ENCODE data around the gene ALG6. TPM values are rescaled to one million over a fixed set of nuclear protein-coding genes. Genes with fewer than 3 reads are reported as not detected.

ALG6 gene
- total RNA-seq, 1 donor from 2014 or later: 8.4 TPM

- no peak for DNase-seq
- Mint-ChIP-seq H3K36me3 (ENCODE audit: unreplicated experiment) (no peaks in the 10 kb centered on the region), H3K4me3 (ENCODE audit: unreplicated experiment) (no peak overlapping the region), H3K9me3 (ENCODE audit: unreplicated experiment) (peaks cover 1% of the 10 kb centered on the region), H3K4me1 (ENCODE audit: low read depth, unreplicated experiment) (no peaks in the 10 kb centered on the region), H3K27me3 (ENCODE audit: unreplicated experiment) (peaks cover 1% of the 10 kb centered on the region), H3K27ac (ENCODE audit: unreplicated experiment) (no peak overlapping the region)
- TF ChIP-seq, protein P1, sequence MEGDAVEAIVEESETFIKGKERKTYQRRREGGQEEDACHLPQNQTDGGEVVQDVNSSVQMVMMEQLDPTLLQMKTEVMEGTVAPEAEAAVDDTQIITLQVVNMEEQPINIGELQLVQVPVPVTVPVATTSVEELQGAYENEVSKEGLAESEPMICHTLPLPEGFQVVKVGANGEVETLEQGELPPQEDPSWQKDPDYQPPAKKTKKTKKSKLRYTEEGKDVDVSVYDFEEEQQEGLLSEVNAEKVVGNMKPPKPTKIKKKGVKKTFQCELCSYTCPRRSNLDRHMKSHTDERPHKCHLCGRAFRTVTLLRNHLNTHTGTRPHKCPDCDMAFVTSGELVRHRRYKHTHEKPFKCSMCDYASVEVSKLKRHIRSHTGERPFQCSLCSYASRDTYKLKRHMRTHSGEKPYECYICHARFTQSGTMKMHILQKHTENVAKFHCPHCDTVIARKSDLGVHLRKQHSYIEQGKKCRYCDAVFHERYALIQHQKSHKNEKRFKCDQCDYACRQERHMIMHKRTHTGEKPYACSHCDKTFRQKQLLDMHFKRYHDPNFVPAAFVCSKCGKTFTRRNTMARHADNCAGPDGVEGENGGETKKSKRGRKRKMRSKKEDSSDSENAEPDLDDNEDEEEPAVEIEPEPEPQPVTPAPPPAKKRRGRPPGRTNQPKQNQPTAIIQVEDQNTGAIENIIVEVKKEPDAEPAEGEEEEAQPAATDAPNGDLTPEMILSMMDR (IDR thresholded peaks at IDR 0.05; ENCODE audit: partially characterized antibody, unreplicated experiment): no peak
These were observed 81.4 kb downstream of the ALG6 start for GRCh38 chr1:63448731-63449246.

DNA sequence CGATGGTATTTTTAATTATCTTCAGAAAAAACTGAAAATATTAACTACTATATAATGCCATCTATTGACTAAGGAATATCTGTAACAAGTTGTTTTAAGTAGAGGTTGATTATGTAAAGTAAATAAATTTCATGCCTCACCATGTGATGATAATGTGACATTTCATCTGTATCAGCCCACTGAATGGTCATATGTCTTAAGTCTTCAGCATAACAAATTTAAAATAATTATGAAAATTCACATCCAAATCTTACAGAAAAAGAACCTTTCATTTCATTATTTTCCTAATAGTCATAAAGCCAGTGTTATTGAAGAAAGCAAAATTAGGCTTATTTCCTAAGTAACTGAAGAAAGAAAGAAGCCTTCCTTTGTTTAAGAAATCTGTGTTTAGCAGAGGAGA, 83.0 kb downstream of the ALG6 start:
- TF ChIP-seq, protein P1 (IDR thresholded peaks at IDR 0.05; ENCODE audit: partially characterized antibody, unreplicated experiment): no peak
- Mint-ChIP-seq H3K27ac (ENCODE audit: unreplicated experiment) (no peak overlapping the region), H3K4me3 (ENCODE audit: unreplicated experiment) (no peak overlapping the region), H3K4me1 (ENCODE audit: low read depth, unreplicated experiment) (no peaks in the 10 kb centered on the region), H3K9me3 (ENCODE audit: unreplicated experiment) (peaks cover 1% of the 10 kb centered on the region), H3K36me3 (ENCODE audit: unreplicated experiment) (no peaks in the 10 kb centered on the region), H3K27me3 (ENCODE audit: unreplicated experiment) (peaks cover 1% of the 10 kb centered on the region)
- no peak for DNase-seq

DNA sequence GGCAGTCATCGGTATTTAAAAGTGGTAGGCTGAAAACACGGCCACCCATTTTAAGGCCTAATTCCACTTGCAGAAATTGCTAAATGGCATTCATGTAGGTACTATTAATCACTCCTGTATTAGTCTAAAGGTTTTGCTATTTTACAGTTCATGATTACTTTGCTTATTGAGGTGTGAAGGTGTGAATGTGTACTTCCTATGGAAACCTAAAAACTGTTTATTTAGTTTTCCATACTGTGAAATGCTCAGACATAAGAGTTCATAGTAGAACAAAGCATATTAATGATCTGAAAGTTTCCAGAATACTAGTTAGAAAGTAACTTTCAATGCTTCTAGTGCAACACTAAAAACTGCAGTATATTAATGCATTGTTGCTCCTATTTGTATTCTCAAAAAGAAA, 85.8 kb downstream of the ALG6 start:
- no peaks in the 10 kb centered on the region for H3K4me1 Mint-ChIP-seq (ENCODE audit: low read depth, unreplicated experiment)
- no peaks in the 10 kb centered on the region for H3K36me3 Mint-ChIP-seq (ENCODE audit: unreplicated experiment)
- TF ChIP-seq, protein P1 (IDR thresholded peaks at IDR 0.05; ENCODE audit: partially characterized antibody, unreplicated experiment): no peak
- DNase-seq: no peak
- H3K27ac Mint-ChIP-seq (ENCODE audit: unreplicated experiment): no peak overlapping the region
- H3K4me3 Mint-ChIP-seq (ENCODE audit: unreplicated experiment): no peak overlapping the region
- H3K27me3 Mint-ChIP-seq (ENCODE audit: unreplicated experiment): no peaks in the 10 kb centered on the region
- no peaks in the 10 kb centered on the region for H3K9me3 Mint-ChIP-seq (ENCODE audit: unreplicated experiment)

DNA sequence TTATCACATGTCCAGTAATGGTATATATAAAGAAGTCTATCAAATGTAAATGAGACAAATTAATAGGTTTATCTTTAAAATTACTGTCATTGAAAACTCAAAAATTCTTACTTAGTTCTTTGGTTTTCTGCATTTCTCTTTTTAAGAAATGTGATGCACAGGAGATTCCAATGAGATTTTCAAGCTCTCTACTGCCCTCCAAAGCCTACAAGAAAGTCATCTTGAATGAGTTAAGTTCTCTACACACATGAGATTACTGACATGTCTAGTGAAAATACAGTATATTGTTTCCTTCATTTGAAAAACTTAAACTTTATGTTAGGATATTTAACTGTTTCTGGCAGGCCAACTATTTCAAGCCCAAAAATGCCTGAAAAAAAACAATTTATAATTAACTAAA, 86.8 kb downstream of the ALG6 start:
- no peaks in the 10 kb centered on the region for H3K4me1 Mint-ChIP-seq (ENCODE audit: low read depth, unreplicated experiment)
- no peaks in the 10 kb centered on the region for H3K9me3 Mint-ChIP-seq (ENCODE audit: unreplicated experiment)
- no peak overlapping the region for H3K27ac Mint-ChIP-seq (ENCODE audit: unreplicated experiment)
- no peak for DNase-seq
- H3K27me3 Mint-ChIP-seq (ENCODE audit: unreplicated experiment): no peaks in the 10 kb centered on the region
- TF ChIP-seq, protein P1 (IDR thresholded peaks at IDR 0.05; ENCODE audit: partially characterized antibody, unreplicated experiment): no peak
- no peak overlapping the region for H3K4me3 Mint-ChIP-seq (ENCODE audit: unreplicated experiment)
- no peaks in the 10 kb centered on the region for H3K36me3 Mint-ChIP-seq (ENCODE audit: unreplicated experiment)

DNA sequence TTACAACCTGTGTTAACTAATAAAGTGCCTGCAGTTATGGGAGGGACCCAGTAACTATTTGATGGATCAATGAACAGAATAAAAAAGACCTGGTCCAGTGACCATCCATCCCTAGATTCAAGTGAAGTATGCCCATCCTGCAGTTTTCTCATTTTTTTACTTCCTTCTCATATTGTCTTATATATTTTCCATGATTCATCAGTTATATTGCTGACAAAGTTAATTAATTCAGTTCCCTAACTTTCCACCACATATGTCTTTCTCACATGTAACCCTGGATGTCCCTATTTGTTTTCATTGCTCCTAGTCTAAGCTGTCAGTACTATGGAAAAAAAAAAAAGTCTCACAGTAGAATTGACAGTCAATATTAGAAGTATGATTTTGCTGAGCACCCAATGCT, 91.3 kb downstream of the ALG6 start:
- peaks cover 11% of the 10 kb centered on the region for H3K36me3 Mint-ChIP-seq (ENCODE audit: unreplicated experiment)
- TF ChIP-seq, protein P1 (IDR thresholded peaks at IDR 0.05; ENCODE audit: partially characterized antibody, unreplicated experiment): no peak
- H3K9me3 Mint-ChIP-seq (ENCODE audit: unreplicated experiment): no peaks in the 10 kb centered on the region
- no peak overlapping the region for H3K27ac Mint-ChIP-seq (ENCODE audit: unreplicated experiment)
- no peak for DNase-seq
- H3K4me3 Mint-ChIP-seq (ENCODE audit: unreplicated experiment): no peak overlapping the region
- no peaks in the 10 kb centered on the region for H3K27me3 Mint-ChIP-seq (ENCODE audit: unreplicated experiment)
- no peaks in the 10 kb centered on the region for H3K4me1 Mint-ChIP-seq (ENCODE audit: low read depth, unreplicated experiment)

All from glutamatergic neuron (in vitro differentiated cells).